GM18511 (cell line): Measurements from ENCODE around the gene AGPAT1.
"Not testable (repeated sequence)": the region's sequence is repeated elsewhere in the genome, so short reads cannot be mapped to it uniquely, and the experiment has no call there.

Source experiments
- ATAC-seq: cut with Tn5 transposase; IDR thresholded peaks from one replicate; pipeline ENCODE4 v1.9.1; 2021; ENCODE audit warnings: mild to moderate bottlenecking, moderate library complexity; ENCODE audit not compliant: unreplicated experiment

The AGPAT1 gene

DNA sequence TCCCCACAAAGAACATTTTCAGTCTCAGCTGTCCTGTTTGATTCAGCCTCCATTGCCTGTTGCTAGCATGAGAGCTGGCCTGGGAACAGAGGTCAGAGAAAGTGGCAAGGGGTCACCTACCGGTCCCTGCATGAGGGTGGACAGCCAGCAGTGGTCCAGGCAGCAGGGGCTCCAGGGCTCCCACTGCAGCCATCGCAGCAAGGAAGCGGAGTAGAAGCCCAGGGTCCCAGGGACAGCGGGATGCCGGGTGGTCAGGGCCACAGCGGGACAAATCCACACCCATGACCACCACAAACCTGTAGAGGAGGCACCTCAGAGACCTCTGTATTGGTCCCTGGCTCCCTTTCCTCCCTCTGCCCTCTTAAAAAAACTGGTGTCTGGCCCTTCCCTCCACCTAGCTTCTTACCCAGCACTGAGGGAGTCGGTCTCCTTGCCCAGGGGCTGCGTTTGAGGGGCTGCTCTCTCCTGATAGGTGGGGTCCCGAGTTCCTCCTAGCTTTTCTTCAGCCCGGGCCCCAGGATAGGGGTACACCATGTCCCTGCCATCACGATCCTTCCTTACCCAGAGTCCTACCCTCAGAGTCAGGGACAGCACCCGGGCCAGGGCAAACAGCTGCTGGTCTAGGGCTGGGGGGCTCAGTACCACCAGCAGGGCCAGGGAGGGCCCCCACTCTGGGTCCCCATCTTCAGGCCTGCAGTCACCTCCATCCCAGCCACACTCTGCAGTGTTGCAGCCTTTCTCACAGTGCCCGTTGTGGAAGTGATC is 25.0 kb upstream of the AGPAT1 start:
- ATAC-seq: no peak

DNA sequence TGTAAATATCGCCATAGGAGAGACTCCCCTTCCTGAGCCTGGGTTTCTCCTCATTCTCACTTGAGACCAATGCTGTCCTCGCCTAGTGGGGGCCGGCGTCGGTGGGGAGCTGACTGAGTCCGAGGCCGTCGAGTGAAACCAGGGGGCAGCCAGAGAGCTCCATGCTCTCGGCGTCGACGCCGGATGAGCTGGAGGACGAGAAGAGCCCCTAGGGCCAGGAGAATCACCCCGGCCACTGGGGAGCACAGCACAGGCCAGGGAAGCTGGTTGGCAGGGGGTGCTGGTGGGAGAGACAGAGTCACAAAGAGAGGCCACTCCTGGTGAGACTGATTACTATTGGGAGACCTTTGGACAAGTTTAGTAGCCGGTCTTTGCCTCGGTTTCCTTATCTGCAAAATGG is 23.0 kb upstream of the AGPAT1 start:
- ATAC-seq: no peak

GRCh38 chr6:32198345-32198696 is 22.4 kb upstream of the AGPAT1 start:
- no peak for ATAC-seq

- ATAC-seq: no peak
Measured at GRCh38 chr6:32196682-32197616, 21.1 kb upstream of the AGPAT1 start.

GRCh38 chr6:32195902-32196681 is 20.2 kb upstream of the AGPAT1 start:
- peak; percentile 81 for ATAC-seq

- ATAC-seq: peak; percentile 79
Measured at GRCh38 chr6:32195652-32195901, 19.7 kb upstream of the AGPAT1 start.

DNA sequence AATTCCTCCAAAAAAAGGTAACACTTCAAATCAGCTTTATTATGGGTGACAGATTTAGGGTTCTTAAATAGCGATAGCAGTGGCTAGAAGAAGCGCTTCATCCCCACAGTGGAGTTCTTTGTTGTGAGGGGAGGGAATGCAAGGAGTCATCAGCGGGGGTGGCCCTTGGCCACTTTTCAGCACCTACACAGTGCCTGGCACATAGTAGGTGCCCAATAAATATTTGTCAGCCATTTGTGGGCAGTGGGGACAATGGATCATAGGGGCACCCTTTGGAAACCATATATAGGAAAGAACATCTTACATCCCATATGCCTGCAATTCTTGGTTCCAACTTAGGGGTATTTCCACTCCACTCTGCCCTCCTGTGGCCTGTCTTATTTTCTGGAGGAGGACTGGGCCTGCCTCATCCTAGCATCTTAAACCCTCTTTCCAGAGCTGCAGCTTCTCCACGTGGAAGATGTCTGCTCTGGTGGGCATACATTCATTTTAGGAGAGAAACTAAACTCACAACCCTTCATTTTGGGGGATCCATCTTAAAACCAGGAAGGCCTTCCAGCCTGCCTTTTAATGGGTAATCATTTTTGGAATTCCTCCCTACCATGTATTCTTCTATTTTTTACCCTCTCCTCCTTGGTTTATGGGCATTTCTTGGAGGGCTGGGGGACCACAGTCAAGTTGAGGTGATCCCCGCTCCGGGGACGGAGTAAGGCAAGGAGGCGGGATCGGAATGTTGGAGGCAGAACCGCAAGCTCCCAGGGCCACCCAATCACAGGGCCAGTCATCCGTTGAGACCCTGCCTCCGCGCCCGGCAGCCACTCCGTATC is 19.2 kb upstream of the AGPAT1 start:
- ATAC-seq: no peak

- ATAC-seq: no peak
Measured at GRCh38 chr6:32194388-32194787, 18.5 kb upstream of the AGPAT1 start.

GRCh38 chr6:32193096-32193495 is 17.2 kb upstream of the AGPAT1 start:
- not testable (repeated sequence) for ATAC-seq

DNA sequence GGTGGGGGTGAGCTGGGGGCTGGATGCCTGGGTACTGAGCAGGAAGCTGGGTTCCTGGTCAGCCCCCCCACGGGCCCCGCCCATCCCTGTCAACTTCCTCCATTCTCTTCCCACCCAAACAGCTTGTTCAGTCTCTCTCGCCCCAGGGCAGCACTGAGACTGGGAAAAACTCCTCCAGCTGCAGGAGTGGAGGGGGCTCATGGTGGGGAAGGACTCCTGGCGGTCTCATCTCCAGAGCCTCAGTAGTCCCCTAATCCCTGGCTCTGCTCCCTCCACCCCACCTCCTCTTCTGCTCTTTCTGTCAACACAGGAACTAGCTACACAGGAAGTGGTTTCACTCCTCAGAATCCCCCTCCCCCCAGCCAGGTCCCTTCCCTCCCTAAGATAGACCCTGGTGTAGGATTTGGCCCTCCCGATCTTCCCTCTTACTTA is 16.7 kb upstream of the AGPAT1 start, which contains the start of gene GPSM3:
Gene GPSM3, minus strand, starts transcription at position 36 of the 432 bp plus-strand sequence. CDS start 130 bp downstream, outside the sequence.
- no peak for ATAC-seq

DNA sequence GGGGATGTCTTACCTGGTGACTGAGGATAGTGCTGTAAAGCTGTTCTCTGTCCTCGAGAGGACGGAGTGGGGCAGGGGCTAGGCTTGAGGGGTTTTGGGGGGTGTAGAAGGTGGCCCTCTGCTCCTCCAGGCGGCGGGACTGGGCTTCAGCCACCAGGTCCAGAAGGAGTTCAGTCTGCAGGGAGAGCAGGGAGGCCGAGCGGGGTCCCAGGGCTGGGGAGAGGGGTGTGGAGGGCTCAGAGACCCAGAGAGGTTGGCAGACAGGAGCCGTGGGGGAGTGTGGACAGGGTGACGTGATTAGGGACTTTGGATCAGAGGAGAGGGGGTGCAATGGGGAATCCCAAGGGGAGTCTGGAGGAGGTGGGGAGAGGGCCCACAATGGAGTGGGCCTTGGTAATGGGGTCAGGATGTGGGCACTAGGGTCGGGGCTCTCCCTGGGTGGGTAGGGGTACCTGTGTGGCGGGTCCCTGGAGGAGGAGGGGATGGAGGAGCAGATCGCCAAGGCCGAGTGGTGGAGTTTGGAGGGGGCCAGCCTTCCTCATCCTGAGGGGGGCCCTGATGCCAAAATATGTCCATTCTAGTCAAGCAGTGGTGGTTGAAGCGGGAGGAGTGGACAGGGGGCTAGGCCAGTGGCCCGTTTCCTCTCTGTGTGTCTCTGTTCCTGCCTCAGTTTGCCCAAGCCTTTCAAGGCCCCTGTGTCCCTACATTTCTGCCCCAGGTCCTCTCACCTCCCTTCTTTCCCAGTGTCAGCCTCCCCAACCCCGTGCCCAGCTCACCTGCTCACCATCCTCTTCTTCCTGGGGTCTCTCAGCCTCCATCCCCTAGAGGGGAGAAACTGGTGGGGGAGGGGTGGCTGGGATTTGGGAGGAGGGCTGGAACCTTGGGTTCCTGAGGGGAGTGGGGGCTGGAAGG is 16.1 kb upstream of the AGPAT1 start:
- no peak for ATAC-seq

DNA sequence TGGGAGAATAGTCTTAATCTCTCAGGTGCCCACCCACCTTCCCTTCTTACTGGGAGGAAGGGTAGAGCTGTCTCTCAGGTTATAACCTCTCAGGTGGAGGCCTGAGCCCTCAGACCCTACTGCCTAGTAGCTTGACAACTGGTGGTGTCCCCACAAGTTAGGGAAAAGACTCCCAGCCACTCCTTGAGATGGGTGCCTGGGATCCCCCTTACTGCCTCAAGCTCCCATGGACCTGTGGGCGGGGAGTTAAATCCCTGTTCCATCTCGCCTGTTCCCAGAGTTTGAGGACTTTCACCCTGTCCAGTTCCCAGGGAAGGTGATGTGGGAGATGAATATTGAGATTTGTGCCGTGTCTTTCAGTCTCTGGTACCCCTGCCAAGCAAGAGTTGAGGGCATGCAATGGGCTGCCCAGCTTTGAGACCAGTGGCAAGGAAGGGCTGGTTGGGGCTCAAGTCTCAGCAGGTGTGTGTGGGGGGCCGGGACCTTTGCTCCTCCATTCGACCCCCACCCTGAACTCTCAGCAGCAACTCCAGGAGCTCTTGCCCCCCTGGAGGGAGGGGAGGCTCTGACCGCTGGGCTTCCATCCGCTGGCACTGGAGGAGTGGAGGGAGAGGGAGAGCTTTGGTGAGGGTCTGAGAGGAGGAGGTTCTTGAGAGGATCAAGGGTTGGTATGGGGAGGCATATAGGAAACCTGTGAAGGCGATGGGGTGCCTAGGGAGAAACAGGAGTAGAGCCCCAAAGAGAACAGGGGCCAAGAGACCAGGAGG is 15.2 kb upstream of the AGPAT1 start:
- ATAC-seq: no peak

GRCh38 chr6:32190054-32190851 is 14.4 kb upstream of the AGPAT1 start, which contains the start of gene PBX2:
Gene PBX2, minus strand, starts transcription at chr6:32190202. Its CDS starts 287 bp downstream, at chr6:32189915.
- ATAC-seq: peak; percentile 65

DNA sequence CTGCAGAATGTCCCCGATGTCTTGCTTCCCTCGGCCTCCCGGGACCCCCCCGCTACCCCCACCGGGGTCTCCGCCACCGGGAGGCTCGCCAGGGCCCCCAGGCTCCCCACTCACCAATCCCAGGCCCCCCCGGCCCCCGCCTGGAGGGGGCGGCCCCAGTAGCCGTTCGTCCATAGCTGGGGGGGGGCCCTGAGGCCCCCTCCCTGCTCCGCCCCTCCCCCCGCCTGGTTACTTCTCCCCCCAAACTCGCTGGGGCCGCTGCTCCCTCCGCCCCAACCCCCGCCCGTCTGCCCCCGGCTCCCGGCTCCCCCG is 13.8 kb upstream of the AGPAT1 start:
- no peak for ATAC-seq

DNA sequence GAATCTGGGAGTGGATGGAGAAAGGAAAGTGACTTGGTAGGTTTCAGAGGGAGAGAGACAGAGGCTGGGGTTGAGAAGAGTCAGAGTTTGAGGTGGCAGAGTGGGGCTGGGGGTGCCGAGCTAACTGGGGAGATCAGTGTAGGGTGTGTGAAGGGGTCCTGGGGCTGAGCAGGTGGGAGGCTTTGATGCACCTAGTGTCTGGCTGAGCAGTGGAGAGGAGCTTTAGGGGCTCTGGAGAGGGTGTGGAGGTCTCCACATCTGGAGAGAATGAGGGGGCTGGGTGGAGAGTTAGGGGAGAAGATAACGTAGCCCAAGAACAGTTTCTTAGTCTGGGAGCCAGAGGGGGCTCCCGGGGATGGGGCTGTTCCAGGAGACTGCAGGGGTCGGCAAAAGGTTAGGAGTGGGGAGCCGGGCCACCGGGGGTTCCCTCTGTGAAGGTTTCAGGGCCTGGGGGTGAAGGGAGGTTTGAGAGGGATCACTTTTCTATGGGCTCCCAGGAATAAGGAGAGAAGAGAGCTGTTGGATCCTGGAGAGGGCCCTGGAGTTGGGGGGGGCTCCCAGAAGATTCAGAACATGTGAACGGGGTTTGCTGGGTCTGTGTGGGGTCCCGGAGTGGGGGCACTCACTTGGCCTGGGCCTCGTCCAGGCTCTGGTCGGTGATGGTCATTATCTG is 13.3 kb upstream of the AGPAT1 start:
- ATAC-seq: no peak

DNA sequence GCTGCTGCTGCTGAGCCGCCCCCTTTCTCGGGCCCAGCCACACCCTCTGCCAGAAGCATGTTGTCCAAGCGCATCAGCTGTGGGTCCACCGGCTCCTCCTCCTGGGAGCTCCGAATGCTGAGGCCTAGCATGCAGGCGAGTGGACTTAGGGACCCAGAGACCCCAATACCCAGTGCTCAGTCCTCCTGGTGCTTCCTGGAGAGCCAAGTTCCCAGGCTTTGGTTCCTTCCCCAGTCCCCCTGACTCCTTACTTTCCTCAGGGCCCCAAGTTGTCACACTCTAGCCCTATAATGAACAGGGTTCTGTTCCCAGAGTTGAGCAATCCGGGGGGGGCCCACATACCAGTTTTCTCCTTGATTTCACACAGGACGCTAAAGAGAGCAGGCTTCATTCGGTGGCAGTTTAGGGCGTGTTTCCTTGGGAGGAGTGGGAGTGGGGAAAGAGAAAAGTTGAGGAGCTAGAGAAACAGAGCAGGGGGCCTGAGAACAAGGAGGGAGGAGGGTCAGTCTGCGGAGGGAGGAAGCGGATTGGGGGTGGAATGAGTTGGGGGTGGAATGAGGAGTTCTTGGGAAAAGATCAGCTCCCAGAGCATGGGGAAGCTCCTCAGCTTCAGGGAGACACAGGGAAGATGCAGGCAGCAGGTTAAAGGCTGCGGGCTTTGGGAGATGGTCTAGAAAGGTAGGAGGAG is 12.6 kb upstream of the AGPAT1 start:
- ATAC-seq: no peak
